ENCODE measurements around the gene SIPA1L3.

The SIPA1L3 gene

GRCh38 chr19:38151242-38151641 lies 244.2 kb downstream of the SIPA1L3 start:
- DNase-seq (ENCODE audit: low read depth), result no peak
- TF ChIP-seq CTCF (IDR thresholded peaks at IDR 0.05; ENCODE audit: insufficient read depth, low read depth, low read length, missing control alignments), result no peak
- no peak overlapping the region for H3K4me3 ChIP-seq (ENCODE audit: low read depth, low read length)

- DNase-seq (ENCODE audit: low read depth), result no peak
- TF ChIP-seq CTCF (IDR thresholded peaks at IDR 0.05; ENCODE audit: insufficient read depth, low read depth, low read length, missing control alignments), result no peak
Observed at GRCh38 chr19:38152461-38153379, 245.7 kb downstream of the SIPA1L3 start.

GRCh38 chr19:38155453-38155852 lies 248.4 kb downstream of the SIPA1L3 start:
- no peak overlapping the region for H3K4me3 ChIP-seq (ENCODE audit: low read depth, low read length)
- DNase-seq (ENCODE audit: low read depth), result no peak
- TF ChIP-seq CTCF (IDR thresholded peaks at IDR 0.05; ENCODE audit: insufficient read depth, low read depth, low read length, missing control alignments), result no peak

More at GRCh38 chr19:38152461-38153379, 245.7 kb downstream of the SIPA1L3 start:
- H3K4me3 ChIP-seq (ENCODE audit: low read depth, low read length), result no peak overlapping the region

GRCh38 chr19:38158730-38159129 lies 251.7 kb downstream of the SIPA1L3 start:
- TF ChIP-seq CTCF (IDR thresholded peaks at IDR 0.05; ENCODE audit: insufficient read depth, low read depth, low read length, missing control alignments), result no peak
- no peak overlapping the region for H3K4me3 ChIP-seq (ENCODE audit: low read depth, low read length)
- DNase-seq (ENCODE audit: low read depth), result no peak

- TF ChIP-seq CTCF (IDR thresholded peaks at IDR 0.05; ENCODE audit: insufficient read depth, low read depth, low read length, missing control alignments), result no peak
Observed at GRCh38 chr19:38162094-38162493, 255.1 kb downstream of the SIPA1L3 start.

GRCh38 chr19:38162632-38163031 lies 255.6 kb downstream of the SIPA1L3 start:
- DNase-seq (ENCODE audit: low read depth), result no peak
- no peak for TF ChIP-seq CTCF (IDR thresholded peaks at IDR 0.05; ENCODE audit: insufficient read depth, low read depth, low read length, missing control alignments)
- H3K4me3 ChIP-seq (ENCODE audit: low read depth, low read length), result no peak overlapping the region

More at GRCh38 chr19:38162094-38162493, 255.1 kb downstream of the SIPA1L3 start:
- no peak for DNase-seq (ENCODE audit: low read depth)
- H3K4me3 ChIP-seq (ENCODE audit: low read depth, low read length), result no peak overlapping the region

Measured in GM12865 (cell line).